DMS114 treated with DMSO at 0.1 percent for 48 hours (cell line): Measurements from ENCODE around the gene PATL2.
"Not testable (repeated sequence)": the region's sequence is repeated elsewhere in the genome, so short reads cannot be mapped to it uniquely, and the experiment has no call there.

Experiments used
- DNase-seq: peaks from one replicate; lab custom pipeline; 2025; ENCODE audit not compliant: unreplicated experiment; lab: John Stamatoyannopoulos, UW

Gene PATL2

DNA sequence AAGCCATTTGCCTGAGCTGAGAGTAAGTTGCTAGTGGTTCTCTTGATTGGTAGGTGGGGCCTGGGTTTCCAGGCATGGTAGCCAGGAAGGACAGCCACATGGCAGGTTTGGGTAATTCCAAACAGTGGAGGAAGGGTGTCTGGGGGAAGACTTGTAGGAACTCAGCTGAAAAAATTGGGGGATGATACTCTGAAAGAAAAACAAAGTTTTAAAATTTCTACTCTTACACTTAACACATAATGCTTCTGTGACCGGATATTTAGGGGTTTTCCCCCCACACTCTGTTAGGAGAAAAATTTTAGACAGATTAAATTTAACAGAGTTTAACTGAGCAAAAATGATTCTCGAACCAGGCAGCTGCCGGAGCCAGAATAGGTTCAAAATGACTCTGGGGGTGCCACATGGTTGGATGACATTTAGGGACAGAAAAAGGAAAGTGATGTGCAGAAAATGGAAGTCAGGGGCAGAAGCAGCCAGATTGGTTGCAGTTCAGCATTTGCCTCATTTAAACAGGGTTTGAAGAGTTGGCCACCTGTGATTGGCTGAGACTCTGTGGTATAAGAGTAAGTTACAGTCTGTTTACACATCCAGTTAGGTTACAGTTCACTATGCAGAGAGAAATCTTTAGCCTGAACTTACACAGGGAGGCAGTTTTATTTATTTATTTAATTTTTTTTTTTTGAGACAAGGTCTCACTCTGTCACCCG lies 8.3 kb upstream of the PATL2 start:
- DNase-seq: no peak

- no peak for DNase-seq
Observed at GRCh38 chr15:44718927-44719292, 7.8 kb upstream of the PATL2 start.

GRCh38 chr15:44718180-44718926 lies 7.2 kb upstream of the PATL2 start:
- no peak for DNase-seq

GRCh38 chr15:44716983-44717602 lies 6.0 kb upstream of the PATL2 start:
- no peak for DNase-seq

DNA sequence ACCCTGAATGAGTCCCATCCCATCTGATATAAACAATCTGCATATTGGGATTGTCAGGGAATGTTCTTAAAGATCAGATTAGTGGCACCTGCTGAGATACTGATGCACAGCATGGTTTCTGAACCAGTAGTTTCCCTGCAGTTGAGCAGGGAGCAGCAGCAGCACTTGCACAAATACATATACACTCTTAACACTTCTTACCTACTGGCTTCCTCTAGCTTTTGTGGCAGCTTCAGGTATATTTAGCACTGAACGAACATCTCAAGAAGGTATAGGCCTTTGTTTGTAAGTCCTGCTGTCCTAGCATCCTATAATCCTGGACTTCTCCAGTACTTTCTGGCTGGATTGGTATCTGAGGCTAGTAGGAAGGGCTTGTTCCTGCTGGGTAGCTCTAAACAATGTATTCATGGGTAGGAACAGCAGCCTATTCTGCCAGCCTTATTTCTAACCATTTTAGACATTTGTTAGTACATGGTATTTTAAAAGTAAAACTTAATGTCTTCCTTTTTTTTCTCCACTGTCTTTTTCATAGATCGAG lies 4.7 kb upstream of the PATL2 start:
- no peak for DNase-seq

DNA sequence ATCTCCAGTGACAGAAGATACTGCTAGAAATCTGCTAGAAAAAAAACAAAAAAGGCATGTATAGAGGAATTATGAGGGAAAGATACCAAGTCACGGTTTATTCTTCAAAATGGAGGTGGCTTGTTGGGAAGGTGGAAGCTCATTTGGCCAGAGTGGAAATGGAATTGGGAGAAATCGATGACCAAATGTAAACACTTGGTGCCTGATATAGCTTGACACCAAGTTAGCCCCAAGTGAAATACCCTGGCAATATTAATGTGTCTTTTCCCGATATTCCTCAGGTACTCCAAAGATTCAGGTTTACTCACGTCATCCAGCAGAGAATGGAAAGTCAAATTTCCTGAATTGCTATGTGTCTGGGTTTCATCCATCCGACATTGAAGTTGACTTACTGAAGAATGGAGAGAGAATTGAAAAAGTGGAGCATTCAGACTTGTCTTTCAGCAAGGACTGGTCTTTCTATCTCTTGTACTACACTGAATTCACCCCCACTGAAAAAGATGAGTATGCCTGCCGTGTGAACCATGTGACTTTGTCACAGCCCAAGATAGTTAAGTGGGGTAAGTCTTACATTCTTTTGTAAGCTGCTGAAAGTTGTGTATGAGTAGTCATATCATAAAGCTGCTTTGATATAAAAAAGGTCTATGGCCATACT lies 4.1 kb upstream of the PATL2 start:
- no peak for DNase-seq

GRCh38 chr15:44713006-44713966 lies 2.2 kb upstream of the PATL2 start:
- DNase-seq: peak; percentile 19

GRCh38 chr15:44712346-44713005 lies 1.4 kb upstream of the PATL2 start:
- peak; percentile 54 for DNase-seq

DNA sequence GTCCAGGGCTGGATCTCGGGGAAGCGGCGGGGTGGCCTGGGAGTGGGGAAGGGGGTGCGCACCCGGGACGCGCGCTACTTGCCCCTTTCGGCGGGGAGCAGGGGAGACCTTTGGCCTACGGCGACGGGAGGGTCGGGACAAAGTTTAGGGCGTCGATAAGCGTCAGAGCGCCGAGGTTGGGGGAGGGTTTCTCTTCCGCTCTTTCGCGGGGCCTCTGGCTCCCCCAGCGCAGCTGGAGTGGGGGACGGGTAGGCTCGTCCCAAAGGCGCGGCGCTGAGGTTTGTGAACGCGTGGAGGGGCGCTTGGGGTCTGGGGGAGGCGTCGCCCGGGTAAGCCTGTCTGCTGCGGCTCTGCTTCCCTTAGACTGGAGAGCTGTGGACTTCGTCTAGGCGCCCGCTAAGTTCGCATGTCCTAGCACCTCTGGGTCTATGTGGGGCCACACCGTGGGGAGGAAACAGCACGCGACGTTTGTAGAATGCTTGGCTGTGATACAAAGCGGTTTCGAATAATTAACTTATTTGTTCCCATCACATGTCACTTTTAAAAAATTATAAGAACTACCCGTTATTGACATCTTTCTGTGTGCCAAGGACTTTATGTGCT lies 721 bp upstream of the PATL2 start:
- DNase-seq: no peak

DNA sequence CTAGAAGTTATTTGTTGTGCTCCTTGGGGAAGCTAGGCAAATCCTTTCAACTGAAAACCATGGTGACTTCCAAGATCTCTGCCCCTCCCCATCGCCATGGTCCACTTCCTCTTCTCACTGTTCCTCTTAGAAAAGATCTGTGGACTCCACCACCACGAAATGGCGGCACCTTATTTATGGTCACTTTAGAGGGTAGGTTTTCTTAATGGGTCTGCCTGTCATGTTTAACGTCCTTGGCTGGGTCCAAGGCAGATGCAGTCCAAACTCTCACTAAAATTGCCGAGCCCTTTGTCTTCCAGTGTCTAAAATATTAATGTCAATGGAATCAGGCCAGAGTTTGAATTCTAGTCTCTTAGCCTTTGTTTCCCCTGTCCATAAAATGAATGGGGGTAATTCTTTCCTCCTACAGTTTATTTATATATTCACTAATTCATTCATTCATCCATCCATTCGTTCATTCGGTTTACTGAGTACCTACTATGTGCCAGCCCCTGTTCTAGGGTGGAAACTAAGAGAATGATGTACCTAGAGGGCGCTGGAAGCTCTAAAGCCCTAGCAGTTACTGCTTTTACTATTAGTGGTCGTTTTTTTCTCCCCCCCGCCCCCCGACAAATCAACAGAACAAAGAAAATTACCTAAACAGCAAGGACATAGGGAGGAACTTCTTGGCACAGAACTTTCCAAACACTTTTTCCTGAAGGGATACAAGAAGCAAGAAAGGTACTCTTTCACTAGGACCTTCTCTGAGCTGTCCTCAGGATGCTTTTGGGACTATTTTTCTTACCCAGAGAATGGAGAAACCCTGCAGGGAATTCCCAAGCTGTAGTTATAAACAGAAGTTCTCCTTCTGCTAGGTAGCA lies 657 bp downstream of the PATL2 start:
- no peak for DNase-seq

GRCh38 chr15:44706946-44707636 lies 4.0 kb downstream of the PATL2 start:
- DNase-seq: no peak

GRCh38 chr15:44706401-44706800 lies 4.7 kb downstream of the PATL2 start:
- no peak for DNase-seq

DNA sequence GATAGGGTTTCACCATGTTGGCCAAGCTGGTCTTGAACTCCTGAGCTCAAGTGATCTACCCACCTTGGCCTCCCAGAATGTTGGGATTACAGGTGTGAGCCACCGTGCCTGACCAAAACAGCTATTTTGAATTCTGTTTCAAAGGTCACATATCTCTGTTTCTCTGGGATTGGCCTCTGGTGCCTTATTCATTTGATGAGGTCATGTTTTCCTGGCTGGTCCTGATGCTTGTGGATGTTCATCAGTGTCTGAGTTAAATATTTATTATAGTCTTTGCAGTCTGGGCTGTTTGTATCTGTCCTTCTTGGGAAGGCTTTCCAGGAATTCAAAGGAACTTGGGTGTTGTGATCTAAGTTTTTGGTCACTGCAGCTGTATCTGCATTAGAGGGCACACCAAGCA lies 5.1 kb downstream of the PATL2 start:
- DNase-seq: no peak

DNA sequence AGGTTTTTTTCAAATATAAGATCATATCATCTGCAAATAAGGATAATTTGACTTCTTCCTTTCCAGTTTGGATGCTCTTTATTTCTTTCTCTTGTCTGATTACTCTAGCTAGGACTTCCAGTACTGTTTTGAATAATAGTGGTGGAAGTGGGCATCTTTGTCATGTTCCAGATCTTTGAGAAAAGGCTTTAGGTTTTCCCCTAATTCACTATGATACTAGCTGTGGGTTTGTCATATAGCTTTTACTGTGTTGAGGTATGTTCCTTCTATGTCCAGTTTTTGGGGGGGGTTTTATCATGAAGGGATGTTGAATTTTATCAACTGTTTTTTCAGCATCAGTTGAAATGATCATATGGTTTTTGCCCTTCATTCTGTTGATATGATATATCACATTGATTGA lies 10.4 kb downstream of the PATL2 start:
- DNase-seq: not testable (repeated sequence)

DNA sequence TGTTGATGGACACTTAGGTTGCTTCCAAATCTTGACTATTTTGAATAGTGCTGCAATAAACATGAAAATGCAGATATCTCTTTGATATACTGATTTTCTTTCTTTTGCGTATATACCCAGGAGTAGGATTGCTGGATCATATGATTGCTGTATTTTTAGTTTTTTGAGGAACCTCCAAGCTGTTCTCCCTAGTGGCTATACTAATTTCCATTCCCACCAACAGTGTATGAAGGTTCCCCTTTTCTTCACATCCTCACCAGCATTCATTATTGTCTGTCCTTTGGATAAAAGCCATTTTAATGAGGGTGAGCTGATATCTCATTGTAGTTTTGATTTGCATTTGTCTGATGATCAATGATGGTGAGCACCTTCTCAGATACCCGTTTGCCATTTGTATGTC lies 12.5 kb downstream of the PATL2 start:
- DNase-seq: no peak

- DNase-seq: no peak
Observed at GRCh38 chr15:44697014-44697413, 14.1 kb downstream of the PATL2 start.

- no peak for DNase-seq
Observed at GRCh38 chr15:44695294-44695693, 15.8 kb downstream of the PATL2 start.

DNA sequence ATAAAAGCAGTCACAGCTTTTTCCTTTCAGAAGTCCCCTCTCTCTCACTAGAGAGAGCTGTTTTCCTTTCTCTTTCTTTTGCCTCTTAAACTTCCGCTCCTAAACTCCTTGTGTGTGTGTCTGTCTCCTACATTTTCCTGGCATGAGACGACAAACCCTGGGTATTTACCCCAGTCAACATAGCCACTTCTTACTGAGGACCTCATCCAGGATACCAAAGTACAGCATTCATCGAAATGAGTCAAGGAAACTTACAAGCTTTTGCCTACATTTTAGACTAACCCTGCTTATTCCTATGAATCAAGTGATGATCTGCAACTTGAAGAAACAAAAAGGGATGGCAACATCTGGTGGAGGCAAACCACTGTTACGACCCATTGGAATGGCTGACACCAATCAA lies 16.7 kb downstream of the PATL2 start:
- DNase-seq: no peak
